GM12878 (cell line): ENCODE results near the gene DNAH5. TPM values are rescaled to one million over a fixed set of nuclear protein-coding genes. Genes with fewer than 3 reads are reported as not detected.
"Not testable (repeated sequence)": the region's sequence is repeated elsewhere in the genome, so short reads cannot be mapped to it uniquely, and the experiment has no call there.

ENCODE experiments used
- ATAC-seq: fragments of 200-7000 bp; cut with Tn5 transposase; 3 replicates; pipeline ENCODE4 v1.9.1; 2020; ENCODE audit warnings: mild to moderate bottlenecking, moderate library complexity
- BruUV-seq: library from RNA; stranded (reverse); fragments of 400-500 nt; replicated peaks from 2 replicates; lab custom pipeline; 2021; lab: Mats Ljungman, UMichigan
- CTCF ChIA-PET: fragments of 300-600 bp; sonication (Branson Sonifier 250); formaldehyde crosslinking; extraction: SDS; loops from one replicate; lab custom pipeline; 2021; ENCODE audit warnings: inconsistent platforms; lab: Yijun Ruan, JAX
- POLR2A ChIA-PET: fragments of 350-600 bp; formaldehyde crosslinking; extraction: SDS; loops from one replicate; lab custom pipeline; 2021; ENCODE audit warnings: inconsistent platforms; lab: Charles Lee
- RAD21 ChIA-PET: fragments of 300-600 bp; sonication (Branson Sonifier 250); formaldehyde crosslinking; loops from one replicate; lab custom pipeline; 2023; ENCODE audit warnings: antibody characterized with exemption; ENCODE audit not compliant: unreplicated experiment; lab: Charles Lee
- SMC1A ChIA-PET: fragments of 300-600 bp; sonication (Branson Sonifier 250); formaldehyde crosslinking; loops from one replicate; lab custom pipeline; 2023; ENCODE audit not compliant: unreplicated experiment, uncharacterized antibody; lab: Charles Lee
- DNase-seq: peaks from one replicate; pipeline ENCODE4 v3.0.0-alpha.2; 2011; ENCODE audit warnings: low read depth, low spot score
- FAIRE-seq: peaks from 3 replicates; lab custom pipeline; 2011; peaks lifted over from hg19 to GRCh38; lab: Jason Lieb, UNC
- H2AFZ ChIP-seq: 2 replicates; pipeline ENCODE4 v1.6.0; 2011; ENCODE audit warnings: low read depth, low read length, control low read depth; ENCODE audit not compliant: control insufficient read depth
- H3K27ac ChIP-seq: 2 replicates; pipeline ENCODE4 v1.5.1; 2011; ENCODE audit warnings: control low read depth; ENCODE audit not compliant: control insufficient read depth, insufficient read depth
- H3K27me3 ChIP-seq, 2 experiments: replicated peaks in 1 of 2; 2 replicates each; pipeline versions ENCODE4 v1.6.0 to v1.6.1; 2011; ENCODE audit warnings: low read length in 1 of 2; ENCODE audit not compliant: control insufficient read depth in 2 of 2, insufficient read depth in 2 of 2
- H3K36me3 ChIP-seq, 2 experiments: 2 replicates each; pipeline ENCODE4 v1.5.1; 2011; ENCODE audit warnings: low read length in 1 of 2; ENCODE audit not compliant: control insufficient read depth in 2 of 2, insufficient read depth in 2 of 2
- H3K4me1 ChIP-seq: 2 replicates; pipeline ENCODE4 v1.6.1; 2011; ENCODE audit warnings: mild to moderate bottlenecking, low read length, moderate library complexity, mixed read lengths; ENCODE audit not compliant: control insufficient read depth, insufficient read depth
- H3K4me2 ChIP-seq: 2 replicates; pipeline ENCODE4 v1.6.0; 2011; ENCODE audit warnings: control low read depth; ENCODE audit not compliant: control insufficient read depth, insufficient read depth
- H3K4me3 ChIP-seq: fragments of 200-600 bp; sonication (generic); 2 replicates; pipeline ENCODE4 v1.5.1; 2016
- H3K79me2 ChIP-seq: 2 replicates; pipeline ENCODE4 v1.6.0; 2011; ENCODE audit warnings: low read length; ENCODE audit not compliant: control insufficient read depth, insufficient read depth
- H3K9ac ChIP-seq: 2 replicates; pipeline ENCODE4 v1.8.0; 2011; ENCODE audit warnings: low read length, control low read depth, mixed read lengths; ENCODE audit not compliant: control insufficient read depth, insufficient read depth
- H3K9me3 ChIP-seq: replicated peaks from 3 replicates; pipeline ENCODE4 v1.5.1; 2011; ENCODE audit warnings: mild to moderate bottlenecking, low read length; ENCODE audit not compliant: control insufficient read depth, insufficient read depth
- H4K20me1 ChIP-seq: 2 replicates; pipeline ENCODE4 v1.6.0; 2011; ENCODE audit not compliant: control insufficient read depth, insufficient read depth
- CHD2 ChIP-seq: IDR thresholded peaks from 2 replicates; pipeline ENCODE4 v1.6.1; 2011; ENCODE audit warnings: low read depth, low read length, improper control_type of control experiment, borderline replicate concordance
- WGBS: methylation state at CpG from one replicate; pipeline ENCODE4 v1.1.6; 2016; ENCODE audit warnings: low lambda C conversion rate; ENCODE audit not compliant: insufficient replicate concordance, insufficient coverage; ENCODE audit errors: missing lambda C conversion rate; 5-methylcytosine and 5-hydroxymethylcytosine counted together
- in situ Hi-C: fragments of 300-500 bp; cut with MboI; formaldehyde crosslinking; loops from 9 replicates; pipeline ENCODE4 v1.14.3; 2018; ENCODE audit warnings: mixed read lengths
- intact Hi-C: fragments of 100-400 bp; cut with micrococcal nuclease; formaldehyde crosslinking; loops from one replicate; pipeline ENCODE4 v1.14.2; 2022; ENCODE audit not compliant: unreplicated experiment
- polyA plus RNA-seq, 11 experiments: library from polyadenylated mRNA; depleted of rRNA in 4 of 11; unstranded in 6 of 11; stranded (reverse) in 5 of 11; fragments of >200 nt; fragmentation: Nextera tagmentation in 4 of 11; fragmentation: Illumina TruSeq in 1 of 11; extraction: Ambion mirVana in 4 of 11; extraction: Trizol in 1 of 11; gene quantifications; 1 replicate in 1 of 11; 2 replicates in 10 of 11; pipeline versions ENCODE4 v1.2.1 to v1.2.3, GENCODE V29; 2011 to 2016; ENCODE audit warnings: inconsistent platforms in 2 of 11, missing spikeins in 2 of 11, low read depth in 1 of 11
- total RNA-seq, 4 experiments: library from RNA; depleted of rRNA in 3 of 4; stranded (reverse); fragments of >200 nt in 3 of 4; fragmentation: Illumina TruSeq in 1 of 4; extraction: Trizol in 1 of 4; gene quantifications; 2 replicates each; pipeline versions ENCODE4 v1.2.1 to v1.2.3, GENCODE V29; 2013 to 2021

Gene DNAH5
- total and polyA plus RNA-seq, 10 of the 15 experiments (the other 5 are each of a cell fraction or from before 2014, with no cell fraction given) = under 0.01 to 0.30 (median 0.07) TPM; not detected in 7

- no peak for TF ChIP-seq CHD2
- Histone ChIP-seq H3K9ac (no peak overlapping the region), H3K9me3 (no peaks in the 10 kb centered on the region), H3K4me3 (no peak overlapping the region), H3K27me3 (no peaks in the 10 kb centered on the region), H3K79me2 (no peaks in the 10 kb centered on the region), H3K4me1 (no peaks in the 10 kb centered on the region), H2AFZ (no peak overlapping the region), H4K20me1 (no peaks in the 10 kb centered on the region), H3K4me2 (no peak overlapping the region), H3K36me3 (no peaks in the 10 kb centered on the region), H3K27ac (no peak overlapping the region)
- 53% methylated on average over 12 of the region's 12 CpGs for WGBS
- BruUV-seq = no TSS peak
- intact Hi-C loops = loop anchor here (5.0 kb wide), 1 partner anchor 366 kb away; no protein-coding TSS in a partner anchor
- ATAC-seq = no peak
- RAD21 ChIA-PET = interaction anchor here (1.5 kb wide), 1 partner anchor 663 kb away, joined by 6 read pairs; no protein-coding TSS in a partner anchor
- CTCF ChIA-PET = interaction anchor here (1.5 to 4.9 kb wide), 3 partner anchors 366 to 663 kb away, joined by 3 to 32 read pairs (median 6); no protein-coding TSS in a partner anchor
- POLR2A ChIA-PET = no interaction called here
- in situ Hi-C loops = loop anchor here (5.0 to 25.0 kb wide), 3 partner anchors 296 to 661 kb away; no protein-coding TSS in a partner anchor
- SMC1A ChIA-PET = interaction anchor here (0.7 to 2.0 kb wide), 3 partner anchors 109 to 663 kb away, joined by 3 to 6 read pairs (median 3); no protein-coding TSS in a partner anchor
- FAIRE-seq = no peak
- DNase-seq = no peak
These were observed 41.4 kb upstream of the DNAH5 start for GRCh38 chr5:13985731-13986418.

GRCh38 chr5:13984888-13985287, 40.4 kb upstream of the DNAH5 start:
- BruUV-seq, POLR2A ChIA-PET, H4K20me1 ChIP-seq, ATAC-seq, H2AFZ ChIP-seq, H3K4me3 ChIP-seq, H3K79me2 ChIP-seq, FAIRE-seq, RAD21 ChIA-PET, H3K9ac ChIP-seq, H3K4me2 ChIP-seq, H3K36me3 ChIP-seq, H3K4me1 ChIP-seq, H3K9me3 ChIP-seq, DNase-seq, H3K27me3 ChIP-seq, H3K27ac ChIP-seq: not testable (repeated sequence)
- intact Hi-C loops (loop anchor here (5.0 kb wide), 1 partner anchor 367 kb away; no protein-coding TSS in a partner anchor), in situ Hi-C loops (loop anchor here (5.0 to 25.0 kb wide), 3 partner anchors 297 to 662 kb away; no protein-coding TSS in a partner anchor)
- CTCF ChIA-PET = interaction anchor here (2.2 kb wide), 1 partner anchor 664 kb away, joined by 11 read pairs; no protein-coding TSS in a partner anchor
- WGBS = 32% methylated on average over 5 of the region's 5 CpGs
- SMC1A ChIA-PET = interaction anchor here (2.0 kb wide), 1 partner anchor 664 kb away, joined by 6 read pairs; no protein-coding TSS in a partner anchor
